Nephron (organoid): ENCODE data around the gene ILK.
A peak's percentile ranks its signal among the peaks of the same experiment; 100 is the strongest.

Experiments
- H3K27ac Mint-ChIP-seq, 3 experiments: 2 replicates each; pipeline ENCODE4 v1.8.0; 2020; ENCODE audit warnings: mixed read lengths in 3 of 3, mild to moderate bottlenecking in 2 of 3, moderate library complexity in 1 of 3
- H3K27me3 Mint-ChIP-seq: 2 replicates; pipeline ENCODE4 v1.8.0; 2021; ENCODE audit warnings: low read depth, mild to moderate bottlenecking, moderate library complexity, mixed read lengths
- H3K36me3 Mint-ChIP-seq: 2 replicates; pipeline ENCODE4 v1.8.0; 2020; ENCODE audit warnings: low read depth, mixed read lengths
- H3K4me1 Mint-ChIP-seq: 2 replicates; pipeline ENCODE4 v1.8.0; 2020; ENCODE audit warnings: mixed read lengths
- H3K4me3 Mint-ChIP-seq, 3 experiments: 2 replicates each; pipeline ENCODE4 v1.8.0; 2020; ENCODE audit warnings: mild to moderate bottlenecking in 3 of 3, mixed read lengths in 3 of 3, moderate library complexity in 2 of 3
- H3K9me3 Mint-ChIP-seq: 2 replicates; pipeline ENCODE4 v1.8.0; 2020; ENCODE audit warnings: mixed read lengths
- TF ChIP-seq, protein P1 (sequence below), 3 experiments: fragments of 200-600 bp; sonication (generic); IDR thresholded peaks; one replicate each; pipeline ENCODE4 v1.5.0; 2021; ENCODE audit warnings: antibody characterized with exemption in 3 of 3; ENCODE audit not compliant: unreplicated experiment in 3 of 3

Gene ILK

DNA sequence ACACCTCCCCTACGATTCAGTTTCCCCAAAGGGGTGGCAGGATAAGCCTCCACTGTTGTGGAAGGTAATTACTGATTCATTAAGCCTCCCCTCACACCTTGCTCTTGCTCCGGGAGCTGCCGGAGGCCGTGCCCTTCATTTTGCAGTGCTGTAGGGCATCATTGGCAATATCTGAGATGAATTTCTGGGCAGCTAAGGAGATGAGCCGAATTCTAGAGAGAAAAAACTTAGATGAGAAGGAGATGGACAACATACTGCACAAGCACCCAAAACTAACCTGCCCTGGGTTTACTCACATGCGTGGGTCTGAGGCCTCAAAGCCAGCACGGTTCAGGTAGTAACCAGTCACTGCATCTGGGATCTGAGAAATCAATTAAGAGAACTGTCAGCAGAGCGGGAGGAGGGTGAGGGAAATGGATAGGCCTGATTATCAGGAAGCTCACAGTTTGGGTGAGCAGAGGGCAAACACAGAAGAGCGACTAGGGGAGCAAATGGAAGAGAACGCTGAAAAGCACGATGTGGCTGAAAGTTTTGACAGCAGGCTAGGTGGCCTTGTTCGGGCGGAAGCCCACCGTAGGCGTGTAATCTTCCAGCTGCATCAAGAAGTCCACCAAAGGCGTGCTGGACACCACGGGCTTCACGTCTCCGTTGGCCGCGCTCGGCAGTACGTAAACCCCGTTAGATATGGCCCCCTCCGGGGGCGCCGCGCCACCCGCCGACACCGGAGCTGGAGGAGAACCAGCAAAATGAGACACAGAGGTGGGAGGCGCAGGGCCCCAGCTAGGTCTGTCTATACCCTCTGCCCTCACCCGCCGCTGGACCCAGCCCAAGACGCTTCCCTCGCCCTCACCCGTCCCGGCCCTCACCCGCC is 7.8 kb downstream of the ILK start:
- Mint-ChIP-seq H3K27me3 (no peaks in the 10 kb centered on the region), H3K9me3 (no peaks in the 10 kb centered on the region), H3K27ac (peak overlapping the region in 2 of 3 experiments; percentile 84 to 87), H3K36me3 (peaks cover 37% of the 10 kb centered on the region), H3K4me1 (peaks cover 14% of the 10 kb centered on the region), H3K4me3 (peak overlapping the region; percentile 88 to 93 (median 90))
- TF ChIP-seq, protein P1, sequence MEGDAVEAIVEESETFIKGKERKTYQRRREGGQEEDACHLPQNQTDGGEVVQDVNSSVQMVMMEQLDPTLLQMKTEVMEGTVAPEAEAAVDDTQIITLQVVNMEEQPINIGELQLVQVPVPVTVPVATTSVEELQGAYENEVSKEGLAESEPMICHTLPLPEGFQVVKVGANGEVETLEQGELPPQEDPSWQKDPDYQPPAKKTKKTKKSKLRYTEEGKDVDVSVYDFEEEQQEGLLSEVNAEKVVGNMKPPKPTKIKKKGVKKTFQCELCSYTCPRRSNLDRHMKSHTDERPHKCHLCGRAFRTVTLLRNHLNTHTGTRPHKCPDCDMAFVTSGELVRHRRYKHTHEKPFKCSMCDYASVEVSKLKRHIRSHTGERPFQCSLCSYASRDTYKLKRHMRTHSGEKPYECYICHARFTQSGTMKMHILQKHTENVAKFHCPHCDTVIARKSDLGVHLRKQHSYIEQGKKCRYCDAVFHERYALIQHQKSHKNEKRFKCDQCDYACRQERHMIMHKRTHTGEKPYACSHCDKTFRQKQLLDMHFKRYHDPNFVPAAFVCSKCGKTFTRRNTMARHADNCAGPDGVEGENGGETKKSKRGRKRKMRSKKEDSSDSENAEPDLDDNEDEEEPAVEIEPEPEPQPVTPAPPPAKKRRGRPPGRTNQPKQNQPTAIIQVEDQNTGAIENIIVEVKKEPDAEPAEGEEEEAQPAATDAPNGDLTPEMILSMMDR (IDR thresholded peaks at IDR 0.05; ENCODE audit: unreplicated experiment in 3 of 3), result no peak

DNA sequence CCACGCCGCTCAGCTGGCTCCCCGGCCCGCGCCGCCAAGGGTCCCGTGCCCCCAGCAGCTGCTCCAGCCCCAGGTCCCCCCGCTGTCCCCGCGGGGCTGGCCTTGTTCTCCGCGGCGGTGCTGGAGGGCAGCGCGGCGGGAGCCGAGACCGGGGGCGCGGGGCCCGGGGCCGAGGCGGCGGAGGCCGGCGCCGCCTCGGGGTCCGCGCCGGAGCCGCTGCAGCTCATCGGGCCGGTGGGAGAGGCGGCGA is 8.3 kb downstream of the ILK start:
- H3K36me3 Mint-ChIP-seq, result peaks cover 37% of the 10 kb centered on the region
- no peak overlapping the region for H3K27ac Mint-ChIP-seq
- TF ChIP-seq, protein P1 (IDR thresholded peaks at IDR 0.05; ENCODE audit: unreplicated experiment in 3 of 3), result no peak
- no peaks in the 10 kb centered on the region for H3K9me3 Mint-ChIP-seq
- H3K27me3 Mint-ChIP-seq, result no peaks in the 10 kb centered on the region
- peak overlapping the region; percentile 88 to 93 (median 90) for H3K4me3 Mint-ChIP-seq
- H3K4me1 Mint-ChIP-seq, result peaks cover 9% of the 10 kb centered on the region

DNA sequence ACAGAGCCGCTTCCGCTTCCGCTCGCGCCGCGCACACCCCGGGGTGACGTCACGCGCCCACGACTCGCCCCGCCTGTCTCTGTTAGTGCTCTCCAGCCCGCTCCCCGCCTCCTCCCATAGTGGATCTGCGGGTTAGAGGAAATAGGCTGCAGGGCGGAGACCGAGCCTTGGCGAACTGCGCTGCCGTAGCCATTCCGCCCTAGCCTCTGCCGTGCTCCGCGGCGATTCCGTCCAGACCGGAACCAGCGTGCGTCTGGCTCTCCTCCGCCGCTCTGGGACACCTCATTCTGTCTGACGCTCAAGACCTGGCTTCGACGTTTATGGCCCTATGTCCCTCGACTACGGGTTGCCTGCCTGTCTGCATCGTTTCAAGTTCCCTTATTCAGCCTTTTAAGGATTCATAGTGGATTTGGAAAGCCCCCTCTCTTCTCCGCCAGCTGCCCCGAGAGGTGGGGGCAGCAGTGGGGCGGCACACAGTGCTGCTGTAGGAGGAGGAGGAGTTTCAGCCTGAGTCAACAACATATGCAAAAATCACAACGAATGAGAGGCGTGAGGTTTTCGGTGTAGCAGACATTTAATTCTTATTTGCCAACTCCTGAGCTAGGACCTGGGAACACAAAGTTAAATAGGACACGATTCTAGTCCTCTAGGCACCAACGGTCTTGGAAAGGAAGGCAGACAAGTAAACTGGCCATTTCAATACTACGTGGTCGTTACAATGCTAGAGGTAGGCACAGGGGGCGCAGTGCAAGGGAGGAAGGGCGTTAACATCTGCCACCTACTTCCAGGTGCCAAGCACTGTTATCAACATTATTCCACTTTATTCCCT is 8.9 kb downstream of the ILK start, which contains the start of gene TAF10:
TSS of gene TAF10 (minus strand) at position 4 of the 829 bp plus-strand sequence. CDS start 27 bp downstream, outside the sequence.
- TF ChIP-seq, protein P1 (IDR thresholded peaks at IDR 0.05; ENCODE audit: unreplicated experiment in 3 of 3), result peak; percentile 34 to 56 (median 48)
- H3K9me3 Mint-ChIP-seq, result no peaks in the 10 kb centered on the region
- H3K27me3 Mint-ChIP-seq, result no peaks in the 10 kb centered on the region
- H3K4me1 Mint-ChIP-seq, result peaks cover 3% of the 10 kb centered on the region
- peak within 1 kb of the TSS in 2 of 3 experiments; percentile 84 to 87 for H3K27ac Mint-ChIP-seq
- peaks cover 35% of the 10 kb centered on the region for H3K36me3 Mint-ChIP-seq
- peak within 1 kb of the TSS; percentile 88 to 93 (median 90) for H3K4me3 Mint-ChIP-seq

DNA sequence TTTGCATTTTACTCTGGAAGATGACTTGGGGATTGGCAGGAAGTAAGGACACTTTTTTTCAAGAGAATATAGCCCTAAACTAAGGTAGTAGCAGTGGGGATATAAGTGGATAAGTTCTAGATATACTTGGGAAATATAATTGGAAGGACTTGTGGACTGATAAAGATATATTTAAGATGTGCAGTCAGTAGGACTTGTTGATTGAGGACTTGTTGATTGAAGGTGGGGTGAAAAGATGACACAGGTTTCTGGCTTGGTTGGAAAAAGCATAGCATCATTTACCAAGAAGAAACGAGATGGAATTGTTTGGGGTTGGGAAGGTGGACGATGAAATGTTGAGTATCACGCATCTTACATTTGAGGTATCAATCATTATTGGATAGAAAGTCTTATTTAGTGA is 9.9 kb downstream of the ILK start:
- Mint-ChIP-seq H3K36me3 (peaks cover 32% of the 10 kb centered on the region), H3K27me3 (no peaks in the 10 kb centered on the region), H3K4me3 (no peak overlapping the region), H3K4me1 (no peaks in the 10 kb centered on the region), H3K9me3 (no peaks in the 10 kb centered on the region), H3K27ac (no peak overlapping the region)
- TF ChIP-seq, protein P1 (IDR thresholded peaks at IDR 0.05; ENCODE audit: unreplicated experiment in 3 of 3), result no peak

DNA sequence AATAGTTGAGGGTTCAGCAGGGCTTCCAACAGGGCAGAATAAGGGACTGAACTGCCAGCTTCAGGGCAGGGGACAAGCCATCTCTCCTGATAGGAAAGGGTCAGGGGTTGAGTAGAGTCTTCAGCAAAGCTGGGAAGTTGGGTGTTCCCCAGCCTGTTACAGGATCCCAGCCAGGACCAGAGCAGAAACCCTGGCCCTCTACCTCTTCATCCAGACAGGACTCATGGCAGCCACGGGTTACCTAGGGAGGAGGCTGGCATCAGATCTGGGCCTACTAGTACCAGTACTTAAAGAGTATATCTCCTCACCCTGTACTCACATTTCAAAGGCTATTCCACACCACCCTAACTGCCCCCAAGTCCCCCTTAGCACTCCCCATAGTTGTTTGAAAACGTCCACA is 10.9 kb downstream of the ILK start:
- no peaks in the 10 kb centered on the region for H3K27me3 Mint-ChIP-seq
- peak overlapping the region in 1 of 3 experiments; percentile 7 for H3K4me3 Mint-ChIP-seq
- no peaks in the 10 kb centered on the region for H3K4me1 Mint-ChIP-seq
- H3K27ac Mint-ChIP-seq, result no peak overlapping the region
- no peaks in the 10 kb centered on the region for H3K9me3 Mint-ChIP-seq
- H3K36me3 Mint-ChIP-seq, result peaks cover 23% of the 10 kb centered on the region
- TF ChIP-seq, protein P1 (IDR thresholded peaks at IDR 0.05; ENCODE audit: unreplicated experiment in 3 of 3), result no peak
